Glutamatergic neuron (in vitro differentiated cells): ENCODE data around the gene CPE. TPM values are rescaled to one million over a fixed set of nuclear protein-coding genes. Genes with fewer than 3 reads are reported as not detected.
"Not testable (repeated sequence)": the region's sequence is repeated elsewhere in the genome, so short reads cannot be mapped to it uniquely, and the experiment has no call there.

ENCODE experiments used
- DNase-seq: peaks from one replicate; pipeline ENCODE4 v3.0.0; 2022
- H3K27ac Mint-ChIP-seq: one replicate; pipeline ENCODE4 v1.8.0; 2020; ENCODE audit warnings: mild to moderate bottlenecking, mixed read lengths, inconsistent platforms; ENCODE audit not compliant: unreplicated experiment
- H3K27me3 Mint-ChIP-seq: one replicate; pipeline ENCODE4 v1.8.0; 2020; ENCODE audit warnings: mild to moderate bottlenecking, moderate library complexity, mixed read lengths, inconsistent platforms; ENCODE audit not compliant: unreplicated experiment
- H3K36me3 Mint-ChIP-seq: one replicate; pipeline ENCODE4 v1.8.0; 2020; ENCODE audit warnings: mild to moderate bottlenecking, mixed read lengths, inconsistent platforms; ENCODE audit not compliant: unreplicated experiment
- H3K4me1 Mint-ChIP-seq: one replicate; pipeline ENCODE4 v1.8.0; 2020; ENCODE audit warnings: mild to moderate bottlenecking, low read depth, mixed read lengths, inconsistent platforms; ENCODE audit not compliant: unreplicated experiment
- H3K4me3 Mint-ChIP-seq: one replicate; pipeline ENCODE4 v1.8.0; 2020; ENCODE audit warnings: mild to moderate bottlenecking, mixed read lengths, inconsistent platforms; ENCODE audit not compliant: unreplicated experiment
- H3K9me3 Mint-ChIP-seq: one replicate; pipeline ENCODE4 v1.8.0; 2020; ENCODE audit warnings: mild to moderate bottlenecking, moderate library complexity, mixed read lengths, inconsistent platforms; ENCODE audit not compliant: unreplicated experiment
- total RNA-seq: library from RNA; stranded (reverse); fragmentation: NEBNext Ultra II Directional; extraction: Animal tissue kit (Norgen Biotek cat#: 25700); gene quantifications from one replicate; pipeline ENCODE4 v1.2.1, GENCODE V29; 2021; ENCODE audit not compliant: unreplicated experiment
- TF ChIP-seq, protein P1 (sequence below): fragments of 200-600 bp; sonication (generic); IDR thresholded peaks from one replicate; pipeline ENCODE4 v1.5.0; 2021; ENCODE audit not compliant: partially characterized antibody, unreplicated experiment

The CPE gene
- total RNA-seq, 1 donor from 2014 or later = 253 TPM

DNA sequence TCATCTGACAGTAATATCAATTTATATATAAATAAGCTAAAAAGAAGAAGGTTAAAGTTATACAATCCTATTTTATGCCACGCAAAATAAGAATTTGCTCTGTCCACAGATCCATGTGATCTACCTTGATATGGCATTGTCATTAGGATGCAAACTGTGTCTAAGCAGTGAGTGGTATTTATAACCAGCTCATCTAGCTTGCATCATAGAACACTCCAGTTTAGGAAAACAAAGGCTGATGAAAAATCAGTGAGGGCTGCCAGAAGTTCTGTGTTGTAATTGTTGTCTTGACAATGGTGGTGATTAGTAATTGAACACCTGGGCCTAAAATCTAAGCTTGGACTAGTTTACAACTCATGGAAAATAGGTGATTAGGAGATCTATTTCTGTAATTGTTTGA is 111.0 kb downstream of the CPE start:
- no peaks in the 10 kb centered on the region for H3K9me3 Mint-ChIP-seq
- peaks cover 6% of the 10 kb centered on the region for H3K4me1 Mint-ChIP-seq
- no peak overlapping the region for H3K27ac Mint-ChIP-seq
- H3K4me3 Mint-ChIP-seq = no peak overlapping the region
- no peak for DNase-seq
- TF ChIP-seq, protein P1, sequence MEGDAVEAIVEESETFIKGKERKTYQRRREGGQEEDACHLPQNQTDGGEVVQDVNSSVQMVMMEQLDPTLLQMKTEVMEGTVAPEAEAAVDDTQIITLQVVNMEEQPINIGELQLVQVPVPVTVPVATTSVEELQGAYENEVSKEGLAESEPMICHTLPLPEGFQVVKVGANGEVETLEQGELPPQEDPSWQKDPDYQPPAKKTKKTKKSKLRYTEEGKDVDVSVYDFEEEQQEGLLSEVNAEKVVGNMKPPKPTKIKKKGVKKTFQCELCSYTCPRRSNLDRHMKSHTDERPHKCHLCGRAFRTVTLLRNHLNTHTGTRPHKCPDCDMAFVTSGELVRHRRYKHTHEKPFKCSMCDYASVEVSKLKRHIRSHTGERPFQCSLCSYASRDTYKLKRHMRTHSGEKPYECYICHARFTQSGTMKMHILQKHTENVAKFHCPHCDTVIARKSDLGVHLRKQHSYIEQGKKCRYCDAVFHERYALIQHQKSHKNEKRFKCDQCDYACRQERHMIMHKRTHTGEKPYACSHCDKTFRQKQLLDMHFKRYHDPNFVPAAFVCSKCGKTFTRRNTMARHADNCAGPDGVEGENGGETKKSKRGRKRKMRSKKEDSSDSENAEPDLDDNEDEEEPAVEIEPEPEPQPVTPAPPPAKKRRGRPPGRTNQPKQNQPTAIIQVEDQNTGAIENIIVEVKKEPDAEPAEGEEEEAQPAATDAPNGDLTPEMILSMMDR = no peak
- peaks cover 3% of the 10 kb centered on the region for H3K27me3 Mint-ChIP-seq
- no peaks in the 10 kb centered on the region for H3K36me3 Mint-ChIP-seq

DNA sequence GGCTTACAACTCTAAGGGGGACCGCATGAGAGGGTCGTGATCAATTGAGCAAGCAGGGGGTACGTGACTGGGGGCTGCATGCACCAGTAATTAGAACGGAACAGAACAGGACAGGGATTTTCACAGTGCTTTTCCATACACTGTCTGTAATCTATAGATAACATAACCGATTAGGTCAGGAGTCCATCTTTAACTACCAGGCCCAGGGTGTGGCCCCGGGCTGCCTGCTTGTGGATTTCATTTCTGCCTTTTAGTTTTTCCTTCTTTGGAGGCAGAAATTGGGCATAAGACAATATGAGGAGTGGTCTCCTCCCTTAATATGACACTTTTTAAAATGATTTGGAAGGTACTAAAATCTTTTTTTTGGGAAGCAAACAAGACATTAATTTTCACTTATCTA is 113.8 kb downstream of the CPE start:
- not testable (repeated sequence) for H3K4me3 Mint-ChIP-seq

DNA sequence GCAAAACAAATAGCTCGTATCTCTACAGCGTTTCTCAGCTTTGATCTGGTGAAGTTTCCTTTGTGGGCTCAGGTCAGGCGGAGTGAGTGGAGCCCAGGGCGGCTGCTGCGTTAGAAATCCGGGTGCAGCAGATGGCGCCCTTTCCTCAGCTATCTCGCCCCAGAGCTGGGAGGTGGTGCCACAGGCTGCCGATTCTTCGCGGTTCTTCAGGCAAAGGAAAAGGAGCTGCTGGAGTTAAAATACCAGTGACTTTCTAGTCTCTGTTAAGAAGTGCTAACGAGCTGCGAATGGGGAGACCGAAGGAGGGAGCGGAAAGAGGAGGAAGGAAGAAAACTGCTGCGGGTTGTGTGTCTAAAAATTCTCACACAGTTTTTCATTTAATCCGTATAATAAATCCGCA is 114.6 kb downstream of the CPE start:
- H3K4me1 Mint-ChIP-seq = peaks cover 6% of the 10 kb centered on the region
- no peaks in the 10 kb centered on the region for H3K9me3 Mint-ChIP-seq
- H3K27ac Mint-ChIP-seq = no peak overlapping the region
- TF ChIP-seq, protein P1 = peak; percentile 26
- peaks cover 4% of the 10 kb centered on the region for H3K27me3 Mint-ChIP-seq
- peak; percentile 84 for DNase-seq
- H3K36me3 Mint-ChIP-seq = peaks cover 2% of the 10 kb centered on the region
- no peak overlapping the region for H3K4me3 Mint-ChIP-seq

More for the DNA sequence above, 113.8 kb downstream of the CPE start:
- not testable (repeated sequence) for H3K27ac Mint-ChIP-seq, H3K36me3 Mint-ChIP-seq, H3K4me1 Mint-ChIP-seq, DNase-seq, H3K9me3 Mint-ChIP-seq, H3K27me3 Mint-ChIP-seq

DNA sequence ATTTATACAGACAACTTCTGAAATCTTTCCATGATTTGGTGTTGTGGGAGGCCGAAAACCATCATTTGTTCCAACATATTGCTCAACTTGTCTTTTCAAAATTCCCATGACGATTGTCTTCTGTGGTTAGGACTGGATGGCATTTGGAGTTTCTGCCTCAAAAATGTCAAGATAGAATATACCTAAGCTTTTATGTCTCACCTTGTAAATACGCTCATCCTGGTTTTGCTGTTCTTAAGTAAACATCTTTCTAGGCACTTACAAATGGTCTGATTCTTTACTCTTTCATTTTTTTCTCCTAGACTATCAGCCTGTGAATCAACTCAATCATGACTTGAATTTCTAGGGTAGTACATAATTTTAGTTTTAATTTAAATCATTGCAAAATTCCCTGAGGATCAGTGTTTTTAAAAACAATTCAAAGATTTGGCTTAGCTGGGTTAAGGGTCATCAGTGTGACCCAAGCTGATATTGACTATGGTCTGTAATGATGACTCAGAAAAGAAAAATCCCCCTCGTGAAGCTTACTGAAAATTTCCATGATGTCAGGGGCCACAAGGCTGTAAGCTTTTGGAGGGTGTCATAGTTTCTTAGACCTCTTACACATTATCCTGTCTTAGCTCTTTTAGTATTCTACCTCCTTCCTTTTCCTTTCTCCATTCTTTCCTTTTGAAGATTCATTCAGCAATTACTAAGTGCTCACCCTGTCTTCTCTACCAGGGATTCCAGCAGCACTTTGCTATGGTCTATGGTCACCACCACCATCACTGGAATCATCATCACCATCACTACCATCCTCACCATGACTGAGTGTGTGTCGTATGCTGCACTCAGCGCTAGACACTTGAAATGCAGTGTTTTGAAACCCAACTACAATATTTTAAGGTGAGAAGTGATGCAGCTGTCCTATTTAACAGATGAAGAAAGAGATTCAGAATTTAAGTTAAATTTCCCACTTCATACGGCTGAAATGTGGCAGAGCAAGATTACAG is 124.4 kb downstream of the CPE start:
- Mint-ChIP-seq H3K27ac (no peak overlapping the region), H3K36me3 (peaks cover 13% of the 10 kb centered on the region), H3K4me3 (no peak overlapping the region), H3K9me3 (peaks cover 2% of the 10 kb centered on the region), H3K4me1 (peaks cover 2% of the 10 kb centered on the region), H3K27me3 (peaks cover 7% of the 10 kb centered on the region)
- TF ChIP-seq, protein P1 = no peak
- DNase-seq = no peak

DNA sequence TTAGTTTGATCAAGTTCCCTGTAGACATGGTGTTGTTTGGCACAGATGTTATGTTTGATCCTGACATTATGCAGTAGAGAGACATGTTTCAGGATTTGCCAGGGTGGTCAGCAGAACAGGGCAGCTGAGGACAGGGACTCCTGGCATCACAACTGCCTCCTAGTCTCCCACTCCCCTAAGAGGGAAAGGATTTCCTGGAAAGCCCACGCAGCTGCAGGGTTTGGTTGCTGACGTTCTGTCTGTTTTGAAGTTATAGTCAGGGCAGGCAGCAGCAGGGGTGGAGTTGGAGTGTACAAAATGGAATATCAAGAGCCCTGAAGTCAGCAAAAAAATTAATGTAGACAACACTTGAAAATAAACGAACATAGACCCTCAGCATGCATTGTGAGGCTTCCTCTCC is 125.4 kb downstream of the CPE start:
- H3K9me3 Mint-ChIP-seq = no peaks in the 10 kb centered on the region
- H3K27ac Mint-ChIP-seq = peak overlapping the region; percentile 3
- H3K27me3 Mint-ChIP-seq = peaks cover 3% of the 10 kb centered on the region
- TF ChIP-seq, protein P1 = no peak
- peaks cover 2% of the 10 kb centered on the region for H3K4me1 Mint-ChIP-seq
- peaks cover 4% of the 10 kb centered on the region for H3K36me3 Mint-ChIP-seq
- H3K4me3 Mint-ChIP-seq = no peak overlapping the region
- DNase-seq = no peak
